K562 (cell line): ENCODE results near the gene EXOC2. TPM values are rescaled to one million over a fixed set of nuclear protein-coding genes. Genes with fewer than 3 reads are reported as not detected.

Source experiments
- CBFB ChIP-seq: sonication (generic); formaldehyde crosslinking; IDR thresholded peaks from 2 replicates; pipeline ENCODE4 v1.4.0; 2020; ENCODE audit warnings: mild to moderate bottlenecking, missing genetic modification reagents
- CBX2 ChIP-seq: fragments of 200-600 bp; sonication (generic); IDR thresholded peaks from one replicate; pipeline ENCODE4 v1.6.1; 2012; ENCODE audit warnings: mild to moderate bottlenecking, low read length, inconsistent platforms; ENCODE audit not compliant: insufficient read depth, poor library complexity, severe bottlenecking
- NCOR1 ChIP-seq: fragments of 450-650 bp; IDR thresholded peaks from 2 replicates; pipeline ENCODE4 v1.6.1; 2016; ENCODE audit warnings: mild to moderate bottlenecking, moderate library complexity
- PTTG1 ChIP-seq: fragments of 450-650 bp; IDR thresholded peaks from 2 replicates; pipeline ENCODE4 v1.6.1; 2016; ENCODE audit warnings: low read depth, mild to moderate bottlenecking, missing genetic modification characterization, missing compliant biosample characterization
- TAL1 ChIP-seq: fragments of 450-650 bp; IDR thresholded peaks from 2 replicates; pipeline ENCODE4 v1.6.1; 2016; ENCODE audit warnings: mild to moderate bottlenecking
- U2AF2 ChIP-seq: fragments of 200-400 bp; formaldehyde crosslinking; optimal IDR thresholded peaks from 2 replicates; pipeline ENCODE3; 2017; ENCODE audit warnings: low read depth, mild to moderate bottlenecking, low read length
- ZFP91 ChIP-seq: sonication (generic); formaldehyde crosslinking; IDR thresholded peaks from 2 replicates; pipeline ENCODE4 v1.8.0; 2022; ENCODE audit warnings: mild to moderate bottlenecking, missing genetic modification reagents
- ZNF174 ChIP-seq: fragments of 250-450 bp; sonication (Bioruptor Pico); IDR thresholded peaks from 2 replicates; pipeline ENCODE4 v1.4.0; 2020; ENCODE audit warnings: mild to moderate bottlenecking
- polyA plus RNA-seq, 8 experiments: library from polyadenylated mRNA; depleted of rRNA in 4 of 8; stranded (reverse) in 5 of 8; unstranded in 3 of 8; fragments of >200 nt; fragmentation: Nextera tagmentation in 2 of 8; fragmentation: Illumina TruSeq in 1 of 8; extraction: Ambion mirVana in 2 of 8; extraction: Trizol in 1 of 8; gene quantifications; 2 replicates each; pipeline versions ENCODE4 v1.2.1 to v1.2.3, GENCODE V29; 2011 to 2014; ENCODE audit warnings: inconsistent platforms in 1 of 8, missing spikeins in 1 of 8
- total RNA-seq, 7 experiments: library from RNA; depleted of rRNA in 6 of 7; stranded (reverse); fragments of >200 nt in 6 of 7; fragmentation: Illumina TruSeq in 2 of 7; extraction: Trizol in 2 of 7; gene quantifications; 2 replicates each; pipeline versions ENCODE4 v1.2.1 to v1.2.3, GENCODE V29; 2011 to 2021; ENCODE audit warnings: low replicate concordance in 1 of 7
- TF ChIP-seq, protein P1 (sequence below): IDR thresholded peaks from 3 replicates; pipeline ENCODE4 v1.6.1; 2011; ENCODE audit warnings: borderline replicate concordance, mild to moderate bottlenecking; ENCODE audit not compliant: insufficient read length, insufficient read depth
- TF ChIP-seq, protein P2 (sequence below): fragments of 450-650 bp; IDR thresholded peaks from 2 replicates; pipeline ENCODE4 v1.6.1; 2016; ENCODE audit warnings: borderline replicate concordance

Gene EXOC2
- total and polyA plus RNA-seq, 9 of the 15 experiments (the other 6 are each of a cell fraction or from before 2014, with no cell fraction given) = 12.2 to 30.2 (median 24.2) TPM

DNA sequence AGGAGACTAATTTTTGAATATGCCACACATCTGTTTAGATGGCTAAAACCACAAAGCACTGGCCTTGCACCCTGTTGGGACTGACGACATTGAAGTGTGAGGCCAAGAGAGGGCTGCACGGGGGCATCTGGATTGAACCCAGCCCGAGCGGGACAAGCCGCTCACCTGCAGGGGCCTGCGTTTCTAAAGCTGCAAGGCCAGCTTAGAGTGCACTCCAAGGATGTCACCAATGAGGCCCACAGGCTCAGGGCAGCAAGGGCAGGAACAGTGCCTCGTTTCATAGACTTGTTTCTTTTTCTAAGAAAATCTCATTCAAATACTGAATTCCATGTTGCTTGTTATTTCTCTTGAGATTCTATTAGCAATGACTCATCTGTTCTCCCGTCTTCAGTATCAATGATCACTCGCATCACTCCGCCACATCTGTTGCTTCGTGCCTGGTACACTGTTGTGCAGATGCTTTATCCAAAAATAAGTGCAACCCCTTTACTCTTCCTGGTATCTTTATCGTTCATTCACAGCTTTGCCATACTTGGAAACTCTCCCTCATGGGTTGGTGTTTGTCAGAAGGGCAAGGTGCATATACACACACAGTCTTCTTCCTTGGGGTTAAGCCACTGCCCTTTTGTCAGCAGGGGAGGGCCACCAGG lies 181.3 kb downstream of the EXOC2 start (continued):
- TF ChIP-seq ZFP91 (no peak), U2AF2 (no peak), CBFB (CRISPR knock-in tag) (no peak), NCOR1 (peak; percentile 28; the same call in 1 of the 2 replicates), PTTG1 (tag) (no peak), CBX2 (no peak), ZNF174 (no peak), TAL1 (peak; percentile 50; the same call in 1 of the 2 replicates)
- TF ChIP-seq, protein P1, sequence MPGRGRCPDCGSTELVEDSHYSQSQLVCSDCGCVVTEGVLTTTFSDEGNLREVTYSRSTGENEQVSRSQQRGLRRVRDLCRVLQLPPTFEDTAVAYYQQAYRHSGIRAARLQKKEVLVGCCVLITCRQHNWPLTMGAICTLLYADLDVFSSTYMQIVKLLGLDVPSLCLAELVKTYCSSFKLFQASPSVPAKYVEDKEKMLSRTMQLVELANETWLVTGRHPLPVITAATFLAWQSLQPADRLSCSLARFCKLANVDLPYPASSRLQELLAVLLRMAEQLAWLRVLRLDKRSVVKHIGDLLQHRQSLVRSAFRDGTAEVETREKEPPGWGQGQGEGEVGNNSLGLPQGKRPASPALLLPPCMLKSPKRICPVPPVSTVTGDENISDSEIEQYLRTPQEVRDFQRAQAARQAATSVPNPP = no peak
- TF ChIP-seq, protein P2, sequence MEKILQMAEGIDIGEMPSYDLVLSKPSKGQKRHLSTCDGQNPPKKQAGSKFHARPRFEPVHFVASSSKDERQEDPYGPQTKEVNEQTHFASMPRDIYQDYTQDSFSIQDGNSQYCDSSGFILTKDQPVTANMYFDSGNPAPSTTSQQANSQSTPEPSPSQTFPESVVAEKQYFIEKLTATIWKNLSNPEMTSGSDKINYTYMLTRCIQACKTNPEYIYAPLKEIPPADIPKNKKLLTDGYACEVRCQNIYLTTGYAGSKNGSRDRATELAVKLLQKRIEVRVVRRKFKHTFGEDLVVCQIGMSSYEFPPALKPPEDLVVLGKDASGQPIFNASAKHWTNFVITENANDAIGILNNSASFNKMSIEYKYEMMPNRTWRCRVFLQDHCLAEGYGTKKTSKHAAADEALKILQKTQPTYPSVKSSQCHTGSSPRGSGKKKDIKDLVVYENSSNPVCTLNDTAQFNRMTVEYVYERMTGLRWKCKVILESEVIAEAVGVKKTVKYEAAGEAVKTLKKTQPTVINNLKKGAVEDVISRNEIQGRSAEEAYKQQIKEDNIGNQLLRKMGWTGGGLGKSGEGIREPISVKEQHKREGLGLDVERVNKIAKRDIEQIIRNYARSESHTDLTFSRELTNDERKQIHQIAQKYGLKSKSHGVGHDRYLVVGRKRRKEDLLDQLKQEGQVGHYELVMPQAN = no peak
